Thyroid gland (tissue), 4 donors: ENCODE data around the gene EDDM13.

Experiments
- POLR2A ChIP-seq, 2 donors: fragments of 450-650 bp; IDR thresholded peaks; one replicate each; pipeline ENCODE4 v1.6.1; 2017; ENCODE audit warnings: antibody characterized with exemption in 2 of 2, mild to moderate bottlenecking in 2 of 2, moderate library complexity in 1 of 2
- TF ChIP-seq, protein P1 (sequence below), 6 experiments: fragments of 200-600 bp in 3 of 6; fragments of 450-650 bp in 3 of 6; sonication (generic) in 3 of 6; IDR thresholded peaks; one replicate each; pipeline ENCODE4 v1.5.1; 2016 to 2019; ENCODE audit warnings: antibody characterized with exemption in 6 of 6, mild to moderate bottlenecking in 2 of 6, inconsistent platforms in 1 of 6, moderate library complexity in 1 of 6

DNA sequence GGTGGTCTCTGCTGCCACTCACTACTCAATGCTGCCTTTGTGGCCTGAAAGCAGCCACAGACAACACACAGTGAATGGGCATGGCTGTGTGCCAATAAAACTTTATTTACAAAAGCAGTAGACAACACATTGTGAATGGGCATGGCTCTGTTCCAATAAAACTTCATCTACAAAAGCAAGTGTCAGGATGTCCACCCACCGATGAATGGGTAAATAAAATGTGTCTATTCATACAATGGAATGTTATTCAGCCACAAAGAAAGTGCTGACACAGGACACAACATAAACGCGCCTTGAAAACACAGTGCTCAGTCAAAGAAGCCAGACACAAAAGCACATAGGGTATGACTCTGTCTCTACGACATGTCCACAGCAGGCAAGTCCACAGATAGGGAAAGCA is 22.0 kb downstream of the EDDM13 start:
- no peak for TF ChIP-seq POLR2A (IDR thresholded peaks at IDR 0.05)
- TF ChIP-seq, protein P1, sequence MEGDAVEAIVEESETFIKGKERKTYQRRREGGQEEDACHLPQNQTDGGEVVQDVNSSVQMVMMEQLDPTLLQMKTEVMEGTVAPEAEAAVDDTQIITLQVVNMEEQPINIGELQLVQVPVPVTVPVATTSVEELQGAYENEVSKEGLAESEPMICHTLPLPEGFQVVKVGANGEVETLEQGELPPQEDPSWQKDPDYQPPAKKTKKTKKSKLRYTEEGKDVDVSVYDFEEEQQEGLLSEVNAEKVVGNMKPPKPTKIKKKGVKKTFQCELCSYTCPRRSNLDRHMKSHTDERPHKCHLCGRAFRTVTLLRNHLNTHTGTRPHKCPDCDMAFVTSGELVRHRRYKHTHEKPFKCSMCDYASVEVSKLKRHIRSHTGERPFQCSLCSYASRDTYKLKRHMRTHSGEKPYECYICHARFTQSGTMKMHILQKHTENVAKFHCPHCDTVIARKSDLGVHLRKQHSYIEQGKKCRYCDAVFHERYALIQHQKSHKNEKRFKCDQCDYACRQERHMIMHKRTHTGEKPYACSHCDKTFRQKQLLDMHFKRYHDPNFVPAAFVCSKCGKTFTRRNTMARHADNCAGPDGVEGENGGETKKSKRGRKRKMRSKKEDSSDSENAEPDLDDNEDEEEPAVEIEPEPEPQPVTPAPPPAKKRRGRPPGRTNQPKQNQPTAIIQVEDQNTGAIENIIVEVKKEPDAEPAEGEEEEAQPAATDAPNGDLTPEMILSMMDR (IDR thresholded peaks at IDR 0.05), result no peak
